Endometrium (tissue), 2 donors: ENCODE data around the gene RPL29.

ENCODE experiments used
- FAIRE-seq: peaks from 2 replicates; lab custom pipeline; 2012; peaks lifted over from hg19 to GRCh38; lab: Jason Lieb, UNC
- donor health status: control.
- donor health status: control.

The RPL29 gene

DNA sequence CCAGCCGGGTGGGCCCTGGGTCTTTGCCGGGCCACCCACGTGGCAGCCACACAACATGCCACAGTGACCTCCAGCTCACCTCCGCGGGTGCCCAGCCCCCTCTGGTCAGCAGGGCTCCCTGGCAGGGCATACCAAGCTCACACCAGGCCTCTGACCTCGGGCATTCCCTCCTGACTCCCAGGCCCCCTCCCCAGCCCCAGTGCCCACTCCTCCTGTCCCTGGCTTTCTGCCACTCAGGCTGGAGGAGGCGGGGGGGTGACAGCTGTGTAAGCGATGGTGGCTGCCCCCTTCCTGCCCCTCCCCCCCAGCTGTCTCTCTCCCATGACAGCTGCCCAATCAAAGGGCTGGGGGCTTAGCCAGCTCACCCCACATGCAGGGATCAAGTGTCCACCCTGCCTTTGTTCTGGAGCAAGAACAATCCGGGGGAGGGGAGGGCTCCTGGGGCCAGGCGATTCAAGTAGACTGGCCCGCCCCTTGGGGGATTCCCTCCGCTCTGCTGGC lies 31.7 kb downstream of the RPL29 start:
- FAIRE-seq = no peak

DNA sequence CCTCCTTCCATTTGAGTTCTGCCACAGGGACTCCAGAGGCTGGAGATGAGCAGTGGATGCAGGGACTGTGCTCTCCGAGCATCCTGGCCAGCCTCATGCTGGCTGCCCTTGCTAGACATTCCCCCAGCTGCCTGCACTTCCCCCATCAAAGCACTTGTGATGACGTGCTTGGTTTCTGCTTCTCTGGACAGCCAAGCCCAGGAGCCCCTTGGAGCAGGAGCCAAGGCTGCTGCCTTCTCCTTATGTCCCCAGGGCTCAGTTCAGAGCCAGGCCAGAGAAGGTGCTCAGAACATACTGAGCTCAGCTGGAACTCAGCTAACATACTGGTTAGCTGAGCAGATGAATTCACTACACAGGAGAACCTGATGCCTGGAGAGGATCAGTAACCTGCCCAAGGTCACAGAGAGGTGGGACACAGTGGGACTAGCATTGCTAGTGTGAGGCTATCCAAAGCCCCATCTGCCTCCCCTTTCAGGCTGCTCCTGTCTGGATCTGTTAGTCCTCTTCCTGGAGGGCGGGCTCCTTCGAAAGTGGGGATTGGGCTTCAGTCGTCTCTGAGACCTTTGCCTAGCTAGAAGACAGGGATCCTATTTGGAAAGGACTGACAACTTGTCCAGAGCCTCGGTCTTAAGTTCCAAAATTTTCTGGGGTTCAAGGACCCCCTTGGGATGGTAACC lies 32.7 kb downstream of the RPL29 start:
- no peak for FAIRE-seq

GRCh38 chr3:51961602-51962569 lies 33.8 kb downstream of the RPL29 start:
- no peak for FAIRE-seq

DNA sequence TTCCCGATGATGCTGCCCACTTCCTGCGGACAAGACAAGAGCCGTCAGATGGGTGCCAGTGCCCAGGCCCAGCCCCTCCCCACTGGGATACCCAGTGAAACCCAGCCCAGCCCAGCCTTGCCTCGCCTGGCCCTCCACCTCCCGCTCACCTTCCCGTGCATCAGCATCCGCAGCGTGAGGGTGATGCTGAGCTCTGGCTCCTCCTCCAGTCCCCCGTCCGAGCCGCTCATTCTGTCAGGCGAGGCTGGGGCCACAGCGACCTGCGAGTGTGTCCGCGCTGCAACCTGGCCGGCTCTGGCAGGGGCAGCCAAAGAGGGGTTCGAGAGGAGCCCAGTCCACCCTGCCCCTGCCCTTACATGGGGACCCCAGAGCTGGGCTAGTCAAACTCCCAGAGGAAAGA lies 34.7 kb downstream of the RPL29 start:
- FAIRE-seq = no peak

DNA sequence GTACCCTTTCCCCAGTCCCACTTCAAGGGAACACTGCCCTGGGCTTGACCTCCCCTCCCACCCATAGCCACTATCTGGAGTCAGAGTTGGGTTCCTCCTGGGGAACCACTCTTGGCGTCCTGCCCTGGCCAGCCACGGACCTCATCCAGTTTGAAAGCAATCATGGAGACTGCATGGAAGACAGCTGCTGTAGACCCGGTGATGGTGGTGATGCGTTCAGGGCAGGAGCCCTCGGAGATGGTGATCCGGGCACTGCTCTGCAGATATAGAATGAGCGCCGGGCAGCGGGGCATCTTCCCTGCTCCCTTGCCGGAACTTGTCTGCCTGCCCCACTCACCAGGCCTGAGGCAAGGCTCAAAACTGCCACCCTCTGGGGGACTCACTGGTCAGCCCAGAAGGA lies 35.3 kb downstream of the RPL29 start:
- FAIRE-seq = no peak

GRCh38 chr3:51959651-51960050 lies 36.0 kb downstream of the RPL29 start:
- no peak for FAIRE-seq

DNA sequence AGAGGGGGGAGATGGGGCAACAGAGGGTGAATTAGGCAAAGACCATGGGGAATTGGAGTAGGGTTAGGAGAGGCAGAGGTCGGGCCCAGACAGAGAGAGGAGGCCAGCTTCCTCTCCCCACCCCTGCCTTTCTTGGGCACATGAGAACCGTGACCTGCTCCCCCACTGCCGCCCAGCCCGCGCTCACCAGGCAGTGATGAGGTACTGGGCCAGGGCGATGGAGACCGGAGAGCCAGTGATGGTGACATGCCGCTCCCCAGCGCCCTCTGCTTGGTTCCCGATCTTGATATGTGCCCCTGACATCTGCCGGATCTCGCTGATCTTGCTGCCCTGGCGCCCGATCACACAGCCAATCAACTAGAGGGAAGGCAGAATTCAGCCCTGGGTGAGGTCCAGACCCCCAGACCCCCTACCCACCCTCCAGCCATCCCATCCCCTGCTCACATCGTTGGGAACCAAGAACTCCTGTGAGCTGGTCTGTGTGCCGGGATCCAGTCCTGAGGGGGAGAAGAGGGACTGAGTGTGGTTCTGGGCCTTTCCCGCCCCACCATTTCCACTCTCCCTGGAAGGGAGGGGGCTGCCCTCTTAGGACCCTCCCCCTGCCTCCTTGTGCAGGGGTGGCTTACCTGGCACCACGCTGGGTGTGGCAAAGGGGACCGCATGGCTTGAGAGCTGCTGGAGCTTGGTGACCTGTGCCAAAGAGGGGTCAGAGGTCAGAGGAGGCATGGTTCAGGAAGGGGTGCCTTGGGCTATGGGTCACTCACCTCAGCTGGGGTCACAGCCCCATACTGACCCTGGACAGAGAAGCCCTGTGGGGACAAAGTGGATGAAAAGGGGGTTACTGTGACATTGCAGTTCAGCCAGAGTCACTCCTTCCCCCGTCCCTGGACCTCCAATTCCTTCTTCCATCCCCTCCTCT lies 36.8 kb downstream of the RPL29 start:
- FAIRE-seq = no peak

- no peak for FAIRE-seq
Measured at GRCh38 chr3:51957520-51958205, 38.0 kb downstream of the RPL29 start.

DNA sequence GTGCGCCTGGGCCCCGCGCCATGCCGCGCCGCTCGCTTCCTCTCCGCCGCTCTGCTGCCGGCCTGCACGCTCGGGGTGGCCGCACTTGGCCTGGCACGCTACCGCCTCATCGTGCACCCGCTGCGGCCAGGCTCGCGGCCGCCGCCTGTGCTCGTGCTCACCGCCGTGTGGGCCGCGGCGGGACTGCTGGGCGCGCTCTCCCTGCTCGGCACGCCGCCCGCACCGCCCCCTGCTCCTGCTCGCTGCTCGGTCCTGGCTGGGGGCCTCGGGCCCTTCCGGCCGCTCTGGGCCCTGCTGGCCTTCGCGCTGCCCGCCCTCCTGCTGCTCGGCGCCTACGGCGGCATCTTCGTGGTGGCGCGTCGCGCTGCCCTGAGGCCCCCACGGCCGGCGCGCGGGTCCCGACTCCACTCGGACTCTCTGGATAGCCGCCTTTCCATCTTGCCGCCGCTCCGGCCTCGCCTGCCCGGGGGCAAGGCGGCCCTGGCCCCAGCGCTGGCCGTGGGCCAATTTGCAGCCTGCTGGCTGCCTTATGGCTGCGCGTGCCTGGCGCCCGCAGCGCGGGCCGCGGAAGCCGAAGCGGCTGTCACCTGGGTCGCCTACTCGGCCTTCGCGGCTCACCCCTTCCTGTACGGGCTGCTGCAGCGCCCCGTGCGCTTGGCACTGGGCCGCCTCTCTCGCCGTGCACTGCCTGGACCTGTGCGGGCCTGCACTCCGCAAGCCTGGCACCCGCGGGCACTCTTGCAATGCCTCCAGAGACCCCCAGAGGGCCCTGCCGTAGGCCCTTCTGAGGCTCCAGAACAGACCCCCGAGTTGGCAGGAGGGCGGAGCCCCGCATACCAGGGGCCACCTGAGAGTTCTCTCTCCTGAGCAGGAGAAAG lies 39.6 kb downstream of the RPL29 start:
- FAIRE-seq = no peak

DNA sequence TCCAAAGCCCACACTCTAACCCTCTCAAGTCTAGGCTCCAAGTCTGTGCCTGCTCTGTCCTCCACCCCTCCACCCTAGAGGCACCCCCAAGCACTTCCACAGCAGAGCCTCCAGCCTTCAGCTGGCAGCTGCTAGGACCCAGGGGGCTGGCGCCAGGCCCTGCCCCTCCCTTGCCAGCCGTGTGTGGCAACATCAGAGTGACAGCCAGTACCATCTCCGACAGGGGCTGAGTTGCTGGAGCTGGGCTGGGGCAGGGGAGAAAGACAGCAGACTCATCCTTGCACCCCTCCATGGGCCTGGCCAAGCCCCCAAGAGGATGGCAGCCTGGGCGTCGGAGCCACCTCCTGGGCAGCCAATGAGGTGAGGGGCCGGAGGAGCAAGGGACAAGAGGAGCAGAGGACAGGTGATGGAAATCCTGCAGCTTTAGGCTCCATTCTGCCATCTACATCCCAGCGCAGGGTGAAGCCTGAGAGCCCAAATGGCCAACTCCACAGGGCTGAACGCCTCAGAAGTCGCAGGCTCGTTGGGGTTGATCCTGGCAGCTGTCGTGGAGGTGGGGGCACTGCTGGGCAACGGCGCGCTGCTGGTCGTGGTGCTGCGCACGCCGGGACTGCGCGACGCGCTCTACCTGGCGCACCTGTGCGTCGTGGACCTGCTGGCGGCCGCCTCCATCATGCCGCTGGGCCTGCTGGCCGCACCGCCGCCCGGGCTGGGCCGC lies 40.4 kb downstream of the RPL29 start, which contains the start of gene GPR62:
TSS of gene GPR62 (plus strand) at position 207 of the 718 bp plus-strand sequence. CDS start at position 479, 272 bp downstream.
- no peak for FAIRE-seq

DNA sequence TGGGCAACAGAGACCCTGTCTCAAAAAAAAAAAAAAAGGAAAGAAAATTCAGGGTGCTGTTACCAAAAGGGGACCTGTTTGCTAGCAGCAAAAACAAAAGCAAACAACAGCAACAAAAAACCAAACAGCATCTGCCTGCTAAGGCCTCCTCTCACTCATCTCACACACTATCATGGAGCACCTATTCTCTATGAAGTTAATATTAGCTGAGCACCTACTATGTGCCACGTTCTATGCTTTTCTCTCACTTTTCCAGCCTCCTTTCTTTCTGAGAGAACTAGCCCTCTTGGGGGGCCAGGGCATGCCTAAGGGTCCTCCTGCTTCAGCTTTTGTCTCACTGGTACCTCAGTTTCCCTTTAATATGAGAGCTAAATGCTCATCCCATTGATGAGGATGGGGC lies 41.0 kb downstream of the RPL29 start:
- no peak for FAIRE-seq

GRCh38 chr3:51954105-51954504 lies 41.6 kb downstream of the RPL29 start:
- no peak for FAIRE-seq

DNA sequence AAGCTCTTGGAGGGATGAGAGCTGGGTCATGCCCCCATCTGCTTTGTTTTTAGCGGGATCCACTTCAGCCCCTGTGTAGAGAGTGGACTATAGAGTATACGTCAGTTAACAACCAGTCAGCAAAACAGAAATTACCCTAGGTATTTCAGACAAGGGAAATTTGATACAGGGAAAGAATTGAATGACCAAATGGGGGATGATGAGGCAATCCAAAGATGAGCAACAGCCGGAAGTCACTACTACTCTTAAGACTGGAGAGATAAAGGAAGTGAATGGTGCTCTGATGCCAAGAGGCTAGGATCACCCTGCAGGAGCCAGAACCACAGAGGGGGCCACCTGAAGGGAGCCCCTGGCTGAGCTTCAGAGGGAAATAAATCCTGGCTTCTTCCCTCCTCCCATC lies 42.2 kb downstream of the RPL29 start:
- FAIRE-seq = no peak

- no peak for FAIRE-seq
Measured at GRCh38 chr3:51950899-51951298, 44.8 kb downstream of the RPL29 start.

GRCh38 chr3:51949121-51949520 lies 46.6 kb downstream of the RPL29 start:
- FAIRE-seq = no peak

- FAIRE-seq = no peak
Measured at GRCh38 chr3:51948016-51948580, 47.6 kb downstream of the RPL29 start.

DNA sequence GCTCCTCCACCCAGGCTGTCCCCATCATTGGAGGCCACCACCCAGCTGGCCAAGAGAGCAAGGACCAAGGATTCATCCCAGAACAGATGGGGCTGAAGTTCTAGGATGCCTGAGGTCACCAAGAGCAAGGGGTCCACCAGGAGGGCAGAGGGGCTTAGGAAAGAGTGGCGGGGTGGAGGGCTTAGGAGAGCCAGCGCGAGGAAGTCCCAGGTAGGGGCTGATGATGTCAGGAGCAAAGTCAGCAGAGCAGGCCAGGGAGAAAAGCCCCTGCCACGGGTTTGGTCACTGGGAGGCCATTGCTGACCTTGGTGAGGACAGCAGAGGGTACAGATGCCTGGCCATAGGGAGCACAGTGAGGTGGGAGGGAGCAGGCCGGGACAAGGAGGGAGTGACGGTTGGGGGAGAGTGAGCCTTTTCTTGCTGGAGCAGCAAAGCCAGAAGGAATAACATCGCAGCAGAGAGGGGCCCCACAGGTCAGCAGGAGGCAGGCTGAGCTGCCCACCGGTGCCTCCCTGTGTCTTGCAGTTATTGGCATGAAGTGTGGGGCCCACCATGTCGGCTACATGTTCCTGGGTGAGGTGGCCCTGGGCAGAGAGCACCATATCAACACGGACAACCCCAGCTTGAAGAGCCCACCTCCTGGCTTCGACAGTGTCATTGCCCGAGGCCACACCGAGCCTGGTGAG lies 48.3 kb downstream of the RPL29 start:
- FAIRE-seq = no peak

- no peak for FAIRE-seq
Measured at GRCh38 chr3:51946796-51947195, 48.9 kb downstream of the RPL29 start.
